PC-9 (cell line): ENCODE data around the gene APBA2.

Source experiments
- EZH2 ChIP-seq: fragments of 200-600 bp; sonication (generic); IDR thresholded peaks from 2 replicates; pipeline ENCODE4 v1.8.0; 2017; ENCODE audit warnings: antibody characterized with exemption, low read depth
- TF ChIP-seq, protein P1 (sequence below): fragments of 200-600 bp; sonication (generic); conservative IDR thresholded peaks from 2 replicates; pipeline ENCODE4 v1.6.1; 2017; ENCODE audit warnings: mixed run types, antibody characterized with exemption, mild to moderate bottlenecking, moderate library complexity

DNA sequence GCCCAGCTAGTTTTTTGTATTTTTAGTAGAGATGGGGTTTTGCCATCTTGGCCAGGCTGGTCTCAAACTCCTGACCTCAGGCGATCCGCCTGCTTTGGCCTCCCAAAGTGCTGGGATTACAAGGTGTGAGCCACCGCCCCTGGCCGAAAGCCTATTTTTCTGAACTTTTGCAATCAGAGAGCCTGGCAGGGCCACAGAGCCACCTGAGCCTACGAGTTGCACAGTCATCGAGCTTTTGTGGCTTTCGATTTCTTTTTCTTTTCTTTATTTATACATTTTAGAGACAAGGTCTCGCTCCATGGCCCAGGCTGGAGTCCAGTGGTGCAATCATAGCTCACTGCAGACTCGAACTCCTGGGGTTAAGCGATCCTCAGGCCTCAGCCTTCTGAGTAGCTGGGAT lies 243.4 kb downstream of the APBA2 start:
- TF ChIP-seq, protein P1, sequence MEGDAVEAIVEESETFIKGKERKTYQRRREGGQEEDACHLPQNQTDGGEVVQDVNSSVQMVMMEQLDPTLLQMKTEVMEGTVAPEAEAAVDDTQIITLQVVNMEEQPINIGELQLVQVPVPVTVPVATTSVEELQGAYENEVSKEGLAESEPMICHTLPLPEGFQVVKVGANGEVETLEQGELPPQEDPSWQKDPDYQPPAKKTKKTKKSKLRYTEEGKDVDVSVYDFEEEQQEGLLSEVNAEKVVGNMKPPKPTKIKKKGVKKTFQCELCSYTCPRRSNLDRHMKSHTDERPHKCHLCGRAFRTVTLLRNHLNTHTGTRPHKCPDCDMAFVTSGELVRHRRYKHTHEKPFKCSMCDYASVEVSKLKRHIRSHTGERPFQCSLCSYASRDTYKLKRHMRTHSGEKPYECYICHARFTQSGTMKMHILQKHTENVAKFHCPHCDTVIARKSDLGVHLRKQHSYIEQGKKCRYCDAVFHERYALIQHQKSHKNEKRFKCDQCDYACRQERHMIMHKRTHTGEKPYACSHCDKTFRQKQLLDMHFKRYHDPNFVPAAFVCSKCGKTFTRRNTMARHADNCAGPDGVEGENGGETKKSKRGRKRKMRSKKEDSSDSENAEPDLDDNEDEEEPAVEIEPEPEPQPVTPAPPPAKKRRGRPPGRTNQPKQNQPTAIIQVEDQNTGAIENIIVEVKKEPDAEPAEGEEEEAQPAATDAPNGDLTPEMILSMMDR, result no peak
- TF ChIP-seq EZH2, result no peak
